GM19372 (cell line): ENCODE measurements around the gene USF2.
"Not testable (repeated sequence)": the region's sequence is repeated elsewhere in the genome, so short reads cannot be mapped to it uniquely, and the experiment has no call there.

Experiments
- ATAC-seq: cut with Tn5 transposase; IDR thresholded peaks from one replicate; pipeline ENCODE4 v1.9.1; 2021; ENCODE audit warnings: mild to moderate bottlenecking, low read depth, moderate library complexity; ENCODE audit not compliant: unreplicated experiment

Gene USF2

DNA sequence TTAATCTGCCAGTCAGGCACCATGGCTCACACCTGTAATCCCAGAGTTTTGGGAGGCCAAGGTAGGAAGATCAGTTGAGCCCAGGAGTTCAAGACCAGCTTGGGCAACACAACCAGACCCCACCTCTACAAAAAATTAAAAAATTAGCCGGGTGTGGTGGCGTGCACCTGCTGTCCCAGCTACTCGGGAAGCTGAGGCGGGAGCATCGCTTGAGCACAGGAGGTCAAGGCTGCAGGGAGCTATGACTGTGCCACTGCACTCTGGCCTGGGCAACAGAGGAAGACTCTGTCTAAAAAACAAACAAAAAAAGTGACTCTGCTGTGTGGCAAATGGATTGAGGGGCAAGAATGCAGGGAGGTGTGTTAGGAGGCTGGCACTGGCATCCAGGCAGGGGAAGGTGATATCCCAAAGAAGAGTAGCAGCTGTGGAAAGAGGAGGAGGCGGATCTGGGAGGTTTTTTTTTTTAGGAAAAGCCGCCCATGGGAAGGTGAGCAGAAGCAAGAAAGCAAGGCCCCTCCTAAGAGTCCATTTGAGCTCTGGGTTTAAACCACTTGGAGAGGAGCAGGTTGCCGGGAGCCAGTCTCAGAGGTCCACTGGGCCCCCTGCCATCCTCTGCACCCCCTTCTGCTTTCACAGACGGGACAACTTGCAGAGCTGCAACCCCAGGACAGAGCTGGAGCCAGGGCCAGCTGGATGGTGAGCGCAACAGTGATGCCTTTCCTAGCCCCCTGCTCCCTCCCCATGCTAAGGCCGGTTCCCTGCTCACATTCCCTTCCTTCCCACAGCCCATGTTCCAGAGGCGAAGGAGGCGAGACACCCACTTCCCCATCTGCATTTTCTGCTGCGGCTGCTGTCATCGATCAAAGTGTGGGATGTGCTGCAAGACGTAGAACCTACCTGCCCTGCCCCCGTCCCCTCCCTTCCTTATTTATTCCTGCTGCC lies 15.7 kb downstream of the USF2 start:
- ATAC-seq, result no peak

DNA sequence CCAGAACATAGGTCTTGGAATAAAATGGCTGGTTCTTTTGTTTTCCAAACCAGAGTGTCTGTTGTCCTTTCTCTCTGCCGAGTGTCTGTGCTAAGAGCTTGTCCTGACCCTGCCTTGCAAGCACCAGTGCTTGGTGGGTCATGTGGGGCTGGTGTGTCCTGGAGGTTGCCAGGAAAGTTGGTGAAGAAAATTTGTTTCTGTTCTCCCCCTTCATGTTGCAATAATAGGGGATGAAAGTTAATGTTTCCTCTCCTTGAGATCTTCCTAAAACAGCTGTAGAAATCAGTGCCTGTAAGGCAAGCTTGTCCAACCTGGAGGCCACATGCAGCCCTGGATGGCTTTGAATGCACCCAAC lies 16.3 kb downstream of the USF2 start:
- no peak for ATAC-seq

DNA sequence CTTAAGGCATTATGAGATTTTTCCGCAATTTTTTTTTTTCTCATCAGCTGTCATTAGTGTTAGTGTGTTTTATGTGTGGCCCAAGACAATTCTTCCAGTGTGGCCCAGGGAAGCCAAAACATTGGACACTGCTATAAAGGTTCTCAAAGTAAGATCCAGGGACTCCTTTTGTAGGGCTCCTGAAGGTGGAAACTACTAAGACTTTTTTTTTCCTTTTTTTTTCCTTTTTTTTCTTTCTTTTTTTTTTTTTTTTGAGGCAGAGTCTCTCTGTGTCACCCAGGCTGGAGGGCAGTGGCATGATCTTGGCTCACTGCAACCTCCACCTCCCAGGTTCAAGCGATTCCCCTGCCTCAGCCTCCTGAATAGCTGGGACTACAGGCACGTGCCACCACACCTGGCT lies 16.7 kb downstream of the USF2 start:
- ATAC-seq, result not testable (repeated sequence)

DNA sequence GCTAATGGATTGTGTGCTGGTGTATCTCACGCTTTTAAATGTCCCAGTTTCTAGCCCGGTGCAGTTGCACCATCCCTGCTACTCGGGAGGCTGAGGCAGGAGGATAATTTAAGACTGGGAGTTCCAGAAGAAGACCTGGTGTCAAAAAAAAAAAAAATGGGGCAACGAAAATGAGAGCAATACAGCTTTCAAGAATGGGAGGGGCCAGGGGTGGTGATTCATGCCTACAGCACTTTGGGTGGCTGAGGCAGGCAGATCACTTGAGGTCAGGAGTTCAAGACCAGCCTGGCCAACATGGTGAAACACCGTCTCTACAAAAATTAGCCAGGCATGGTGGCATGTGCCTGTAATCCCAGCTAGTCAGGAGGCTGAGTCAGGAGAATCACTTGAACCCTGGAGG lies 17.3 kb downstream of the USF2 start:
- not testable (repeated sequence) for ATAC-seq

DNA sequence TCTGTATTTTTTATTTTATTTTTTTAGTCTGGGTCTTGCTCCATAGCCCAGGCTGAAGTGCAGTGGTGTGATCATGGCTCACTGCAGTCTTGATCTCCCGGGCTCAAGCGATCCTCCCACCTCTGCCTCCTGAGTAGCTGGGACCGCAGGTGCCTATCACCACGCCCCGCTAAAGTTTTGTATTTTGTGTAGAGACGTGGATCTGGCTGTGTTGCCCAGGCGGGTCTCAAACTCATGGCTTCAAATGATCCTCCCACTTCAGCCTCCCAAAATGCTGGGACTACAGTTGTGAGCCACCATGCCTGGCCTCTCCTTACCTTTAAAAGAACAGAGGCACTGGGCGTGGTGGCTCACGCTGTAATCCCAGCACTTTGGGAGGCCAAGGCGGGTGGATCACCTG lies 19.0 kb downstream of the USF2 start:
- ATAC-seq, result no peak

DNA sequence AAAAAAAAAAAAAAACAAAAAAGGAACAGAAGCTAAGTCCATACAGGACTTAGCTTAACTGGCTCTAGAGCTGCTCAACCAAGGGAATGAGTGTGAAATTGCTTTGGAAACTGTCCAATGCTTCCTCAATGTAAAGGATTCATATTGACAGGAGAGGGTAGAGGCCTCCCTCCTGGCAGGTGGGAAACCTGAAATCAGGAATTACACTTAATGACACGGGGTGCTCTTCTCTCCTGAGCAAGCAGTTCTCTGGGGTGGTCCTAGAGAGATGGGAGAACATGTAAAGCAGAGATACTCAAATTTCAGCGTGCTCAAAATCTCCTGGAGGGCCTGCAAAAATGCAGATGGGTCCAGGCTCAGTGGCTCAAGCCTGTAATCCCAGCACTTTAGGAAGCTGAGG lies 19.6 kb downstream of the USF2 start:
- ATAC-seq, result no peak

DNA sequence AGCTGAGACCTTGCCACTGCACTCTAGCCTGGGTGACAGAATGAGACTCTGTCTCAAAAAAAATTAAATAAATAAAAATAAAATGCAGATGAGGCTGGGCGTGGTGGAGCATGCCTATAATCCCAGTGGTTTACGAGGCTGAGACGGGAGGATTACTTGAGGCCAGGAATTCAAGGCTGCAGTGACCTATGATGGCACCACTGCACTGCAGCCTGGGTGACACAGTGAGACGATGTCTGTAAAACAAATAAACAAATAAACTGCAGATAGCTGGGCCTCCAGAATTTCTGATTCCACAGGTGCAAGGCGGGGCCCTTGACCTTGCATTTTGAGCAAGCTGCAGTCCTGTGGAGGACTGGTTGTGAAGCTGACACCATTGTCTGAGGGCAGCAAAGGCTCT lies 20.1 kb downstream of the USF2 start:
- no peak for ATAC-seq

DNA sequence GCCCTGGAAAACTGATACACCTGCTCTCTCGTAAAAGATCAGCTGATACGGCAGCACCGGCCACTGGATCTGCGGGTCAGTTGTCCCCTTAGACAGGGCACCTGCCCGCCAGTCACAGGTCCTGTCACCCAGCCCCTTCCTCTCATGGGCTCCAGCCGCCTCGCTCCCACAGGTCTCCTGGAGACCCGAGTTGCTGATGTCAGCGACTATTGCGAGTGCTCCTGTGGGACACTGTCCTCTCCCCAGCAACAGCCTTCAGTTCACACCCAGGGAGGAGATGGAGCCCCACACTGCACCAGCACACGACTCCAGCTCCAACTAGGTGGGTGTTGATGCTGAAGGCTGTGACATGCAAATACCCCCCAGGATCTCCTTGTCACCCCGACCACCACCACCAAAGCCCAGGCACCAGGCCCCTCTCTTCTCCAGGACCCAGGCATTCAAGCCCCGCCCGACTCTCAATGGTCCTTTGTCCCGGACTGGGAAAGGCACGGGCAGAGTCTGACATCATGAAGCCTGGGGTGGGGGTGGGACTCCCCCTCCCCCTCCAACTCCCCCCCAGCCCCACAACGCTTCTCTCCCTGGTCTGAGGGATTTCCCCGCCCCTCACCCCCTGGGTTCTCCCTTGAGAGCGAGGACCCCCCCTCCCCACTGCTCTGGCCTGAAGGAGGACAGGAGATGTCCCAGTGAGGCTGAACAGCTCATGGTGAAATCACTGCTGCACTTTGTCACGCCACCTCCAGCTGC lies 21.8 kb downstream of the USF2 start:
- no peak for ATAC-seq

DNA sequence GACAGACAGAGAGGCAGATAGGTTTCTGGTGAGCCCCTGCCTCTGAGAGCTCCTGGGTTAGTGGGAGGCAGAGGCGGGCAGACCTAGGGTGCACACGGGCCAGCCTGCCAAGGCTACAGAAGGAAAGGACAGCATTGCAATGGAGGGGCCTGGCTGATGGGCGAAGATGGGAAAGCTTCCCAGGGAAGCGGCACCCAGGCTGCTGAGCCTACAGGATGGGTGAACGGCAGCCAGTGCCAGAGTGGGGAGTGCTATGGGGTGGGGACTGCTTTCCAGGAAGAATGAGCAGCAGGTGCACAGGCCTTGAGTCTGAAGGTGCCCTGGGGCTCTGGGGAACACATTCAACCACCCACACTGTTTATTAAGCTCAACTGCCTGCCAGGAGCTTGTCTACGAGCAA lies 22.5 kb downstream of the USF2 start:
- ATAC-seq, result no peak

DNA sequence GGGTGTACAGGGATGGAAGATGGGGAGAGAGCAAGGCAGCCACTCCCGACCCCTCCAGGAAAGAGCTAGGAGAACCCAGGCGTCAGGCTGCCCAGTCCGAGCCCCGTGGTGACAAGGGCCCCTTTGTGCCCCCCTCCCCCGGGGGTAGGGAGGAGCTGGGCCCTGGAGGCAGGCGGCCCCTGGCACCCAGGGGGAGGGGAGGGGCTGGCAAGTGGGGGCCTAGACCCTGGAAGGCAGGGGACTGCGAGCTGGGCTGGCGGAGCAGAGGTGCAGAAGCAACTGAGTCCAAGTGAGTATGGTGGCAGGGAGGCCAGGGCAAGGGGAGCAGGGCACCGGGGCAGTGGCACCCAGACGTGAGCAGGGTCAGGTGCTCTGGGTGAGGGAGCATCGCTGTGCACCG lies 23.2 kb downstream of the USF2 start, which contains the start of gene MAG:
TSS of gene MAG (plus strand) at position 246 of the 400 bp plus-strand sequence. CDS start 3,248 bp downstream, outside the sequence.
- no peak for ATAC-seq

DNA sequence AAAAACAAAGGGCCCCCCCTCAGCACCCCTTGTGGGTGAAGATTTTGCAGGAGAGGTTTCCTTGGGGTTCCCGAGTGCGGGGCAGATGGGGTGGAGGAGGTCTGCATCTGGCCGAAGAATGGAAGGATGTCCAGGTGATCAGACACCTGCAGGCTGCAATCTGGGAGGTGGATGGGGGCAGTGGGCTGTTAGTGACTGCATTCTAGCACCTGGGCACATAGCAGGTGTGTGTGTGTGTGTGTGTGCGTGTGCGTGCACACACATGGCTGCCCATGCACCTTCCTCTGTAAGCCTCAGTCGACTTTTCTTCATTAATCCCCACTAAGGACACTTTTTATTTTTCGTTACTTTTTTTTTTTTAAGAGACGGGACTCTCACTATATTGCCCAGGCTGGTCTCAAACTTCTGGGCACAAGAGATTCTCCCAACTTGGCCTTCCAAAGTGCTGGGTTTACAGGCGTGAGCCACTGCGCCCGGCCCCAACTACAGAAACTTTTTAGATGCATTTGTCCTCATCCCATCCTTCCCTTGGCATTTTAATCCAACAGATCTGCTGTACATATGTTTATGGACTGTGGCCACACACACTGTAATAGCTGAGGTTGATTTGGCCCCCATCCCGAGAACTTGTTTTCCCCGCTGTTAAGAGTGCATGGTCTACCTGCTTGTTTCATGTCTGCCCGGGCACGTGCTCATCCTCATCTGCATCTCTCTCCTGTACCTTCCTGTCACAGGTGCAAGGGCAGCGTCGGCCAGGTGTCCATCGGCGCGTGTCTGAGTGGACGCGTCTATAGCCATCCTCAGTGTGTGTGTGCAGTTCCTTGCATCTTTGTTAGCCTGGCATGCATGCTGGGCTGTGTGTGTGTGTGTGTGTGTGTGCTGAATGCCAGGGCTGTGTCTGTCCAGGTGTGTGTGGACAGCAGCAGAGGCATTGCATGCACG lies 23.9 kb downstream of the USF2 start:
- ATAC-seq, result no peak

DNA sequence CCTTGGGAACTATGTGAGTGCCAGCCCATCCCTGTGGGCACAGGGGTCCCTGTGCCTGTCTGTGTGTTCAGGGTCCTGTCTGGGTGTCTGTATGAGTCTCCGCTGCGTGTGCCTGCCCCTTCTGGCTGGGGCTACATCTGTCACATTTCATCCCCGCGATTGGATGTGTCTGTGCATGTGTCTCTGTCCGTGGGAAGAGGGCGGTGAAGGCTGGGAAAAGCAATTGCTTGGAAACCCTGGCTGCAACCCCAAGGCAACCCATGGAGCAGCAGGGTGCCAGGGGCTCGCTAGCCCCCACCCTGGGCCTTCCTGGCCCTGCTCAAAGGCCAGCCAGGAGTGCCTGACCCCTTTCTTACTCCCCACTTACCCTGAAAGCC lies 24.6 kb downstream of the USF2 start:
- ATAC-seq, result no peak

DNA sequence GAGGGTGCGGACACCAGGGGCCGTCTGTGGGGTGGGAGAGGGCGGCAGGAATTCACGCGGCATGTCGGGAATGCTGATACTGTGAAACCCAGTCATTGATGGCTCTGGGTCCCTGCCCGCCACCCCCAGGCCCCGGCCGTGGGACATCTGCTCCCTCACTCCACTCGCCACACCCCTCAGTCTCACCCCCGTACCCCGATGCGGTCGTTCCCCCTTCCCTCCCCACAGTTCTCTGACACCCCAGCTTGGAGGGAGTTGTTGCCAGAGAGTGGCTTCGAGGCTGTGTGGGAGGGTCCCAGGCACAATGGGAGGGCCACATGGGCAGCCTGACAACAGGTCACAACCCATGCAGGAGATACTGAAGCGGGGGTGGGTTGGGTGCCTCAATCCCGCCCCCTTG lies 25.0 kb downstream of the USF2 start:
- ATAC-seq, result no peak

DNA sequence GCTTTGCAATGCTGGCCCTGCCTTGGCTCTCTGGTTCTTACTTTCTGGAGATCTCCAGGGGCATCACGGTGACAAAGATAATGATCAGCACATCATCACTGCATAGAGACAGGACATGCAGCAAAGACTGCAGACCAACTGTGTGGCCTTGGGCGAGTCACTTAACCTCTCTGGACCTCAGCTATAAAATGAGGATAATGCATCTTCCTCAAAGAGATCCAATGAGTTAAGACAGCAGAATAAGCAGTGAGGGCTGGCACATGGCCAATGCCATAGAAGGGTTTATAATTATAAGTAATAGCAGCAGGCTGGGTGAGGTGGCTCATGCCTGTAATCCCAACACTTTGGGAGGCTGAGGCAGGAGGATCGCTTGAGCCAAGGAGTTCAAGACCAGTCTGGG lies 25.6 kb downstream of the USF2 start:
- no peak for ATAC-seq

DNA sequence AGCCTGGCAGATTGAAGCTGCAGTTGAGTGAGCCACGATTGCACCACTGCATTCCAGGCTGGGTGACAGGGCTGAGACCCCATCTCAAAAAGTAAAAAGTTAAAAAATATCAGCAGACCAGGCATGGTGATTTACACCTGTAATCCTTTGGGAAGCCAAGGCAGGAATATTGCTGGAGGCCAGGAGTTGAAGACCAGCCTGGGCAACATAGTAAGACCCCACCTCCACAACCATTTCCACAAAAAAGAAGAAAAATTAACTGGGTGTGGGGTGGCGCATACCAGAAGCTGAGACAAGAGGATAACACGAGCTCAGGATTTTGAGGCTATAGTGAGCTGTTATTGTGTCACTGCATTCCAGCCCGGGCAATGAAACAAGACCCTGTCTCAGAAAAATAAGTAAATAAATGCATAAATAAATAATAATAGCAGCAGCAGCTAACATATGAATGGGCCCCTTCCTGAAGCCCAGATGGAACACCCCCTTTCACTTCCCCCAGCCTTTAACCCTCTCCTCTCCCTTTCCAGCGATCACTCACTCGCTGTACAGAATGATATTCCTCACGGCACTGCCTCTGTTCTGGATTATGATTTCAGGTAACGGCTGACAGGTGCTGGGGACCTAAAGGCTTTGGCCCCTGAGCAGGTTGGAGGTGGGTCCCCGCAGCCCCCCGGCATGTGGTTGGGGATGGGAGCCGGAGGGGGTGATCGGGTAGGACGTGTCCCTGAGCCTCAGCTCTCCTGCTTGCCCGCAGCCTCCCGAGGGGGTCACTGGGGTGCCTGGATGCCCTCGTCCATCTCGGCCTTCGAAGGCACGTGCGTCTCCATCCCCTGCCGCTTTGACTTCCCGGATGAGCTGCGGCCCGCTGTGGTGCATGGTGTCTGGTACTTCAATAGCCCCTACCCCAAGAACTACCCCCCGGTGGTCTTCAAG lies 26.4 kb downstream of the USF2 start:
- no peak for ATAC-seq

DNA sequence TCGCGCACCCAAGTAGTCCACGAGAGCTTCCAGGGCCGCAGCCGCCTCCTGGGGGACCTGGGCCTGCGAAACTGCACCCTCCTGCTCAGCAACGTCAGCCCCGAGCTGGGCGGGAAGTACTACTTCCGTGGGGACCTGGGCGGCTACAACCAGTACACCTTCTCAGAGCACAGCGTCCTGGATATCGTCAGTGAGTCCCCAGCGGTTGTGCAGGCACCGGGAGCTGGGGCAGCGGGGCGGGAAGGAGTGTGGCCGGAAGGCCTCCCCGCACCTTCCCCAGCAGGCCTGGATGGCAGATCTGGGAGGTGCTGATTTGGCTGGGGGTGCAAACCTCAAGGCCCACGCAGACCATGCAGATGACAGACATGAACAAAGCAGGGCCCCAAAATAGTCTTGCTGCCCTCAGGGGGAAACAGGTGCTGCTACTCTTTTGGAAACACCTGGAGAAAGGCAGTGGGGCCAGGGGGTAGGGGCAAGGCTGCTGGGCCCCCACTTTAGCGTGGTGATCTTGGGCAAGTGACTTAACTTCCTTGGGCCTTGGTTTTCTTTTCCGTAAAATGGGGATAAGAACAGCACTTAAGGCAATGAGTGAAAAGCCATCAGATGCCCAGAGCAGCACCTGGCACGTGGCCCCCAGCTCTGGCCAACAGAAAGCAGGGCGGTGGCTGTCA lies 27.2 kb downstream of the USF2 start:
- no peak for ATAC-seq

DNA sequence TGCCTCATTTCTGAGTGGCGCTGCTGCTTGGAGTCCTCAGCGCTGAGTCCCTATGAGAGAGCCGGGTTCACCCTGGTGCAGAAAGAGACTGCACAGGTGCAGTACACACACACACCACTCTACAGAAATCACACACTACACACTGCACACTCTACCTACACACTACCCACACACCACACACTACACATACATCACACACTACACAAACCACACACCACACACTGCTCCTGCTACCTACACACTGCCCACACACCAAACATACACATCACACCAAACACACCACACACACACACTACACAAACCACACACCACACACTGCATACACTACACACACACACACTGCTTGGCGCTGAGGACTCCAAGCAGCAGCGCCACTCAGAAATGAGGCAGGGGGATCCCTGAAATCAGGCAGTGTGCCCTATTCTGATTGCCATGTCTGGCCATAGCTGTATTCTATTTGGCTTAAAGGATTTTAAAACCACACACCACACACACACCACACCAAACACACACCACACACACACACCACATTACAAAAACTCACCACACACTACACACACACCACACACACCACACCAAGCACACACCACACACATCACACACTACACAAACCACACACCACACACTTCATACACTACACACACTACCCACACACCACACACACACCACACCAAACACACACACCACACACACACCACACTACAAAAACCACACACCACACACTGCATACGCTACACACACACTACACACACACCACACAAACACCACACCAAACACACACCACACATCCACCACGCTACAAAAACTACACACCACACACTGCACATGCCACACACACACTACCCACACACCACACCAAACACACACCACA lies 28.1 kb downstream of the USF2 start:
- ATAC-seq, result no peak

DNA sequence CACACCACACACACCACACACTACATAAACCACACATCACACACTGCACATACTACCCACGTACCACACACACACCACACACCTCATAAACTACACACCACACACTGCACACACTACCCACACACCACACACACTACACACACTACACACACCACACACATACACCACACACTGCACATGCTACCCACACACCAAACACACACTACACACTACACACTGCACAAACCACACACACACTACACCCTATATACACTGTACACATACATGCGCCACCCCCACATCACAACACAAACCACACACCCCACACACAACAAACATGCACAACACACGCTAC lies 28.7 kb downstream of the USF2 start:
- ATAC-seq, result no peak
